GM13977 (cell line): ENCODE data around the gene NDUFA5.

Experiments used
- DNase-seq: peaks from one replicate; pipeline ENCODE4 v3.0.0; 2012; ENCODE audit warnings: low spot score
- CTCF ChIP-seq: IDR thresholded peaks from 2 replicates; pipeline ENCODE4 v1.5.1; 2012; ENCODE audit warnings: mild to moderate bottlenecking, control low read depth; ENCODE audit not compliant: insufficient read depth; ENCODE audit errors: extremely low read depth, missing control alignments
- in situ Hi-C: fragments of 300-500 bp; cut with MboI; formaldehyde crosslinking; loops from one replicate; pipeline ENCODE4 v1.12.0; 2022; ENCODE audit warnings: low sequenced_read_pairs, low pct_unique_long_range_greater_than_20kb, mixed read lengths, inconsistent platforms; ENCODE audit not compliant: unreplicated experiment

Gene NDUFA5

DNA sequence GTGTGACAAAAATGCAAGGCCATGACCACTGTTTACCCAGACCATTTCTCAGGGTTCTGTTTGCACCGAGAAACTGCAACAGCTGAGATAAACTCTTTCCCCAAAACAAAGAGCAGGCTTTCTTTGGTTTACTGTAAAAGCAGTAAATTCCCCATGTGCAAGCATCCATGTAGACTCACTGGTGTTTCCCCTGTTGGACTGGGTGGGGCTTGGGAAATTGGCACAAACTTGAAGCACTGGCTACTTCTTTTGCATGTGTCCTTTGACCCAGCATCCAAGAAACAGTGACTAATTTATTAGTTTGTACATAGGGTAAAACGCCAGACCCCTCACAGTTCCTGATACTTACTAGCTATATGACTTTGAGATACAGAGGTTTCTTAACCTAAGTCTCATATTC, 35.6 kb downstream of the NDUFA5 start:
- no peak for DNase-seq
- in situ Hi-C loops: no loop called here
- no peak for TF ChIP-seq CTCF

DNA sequence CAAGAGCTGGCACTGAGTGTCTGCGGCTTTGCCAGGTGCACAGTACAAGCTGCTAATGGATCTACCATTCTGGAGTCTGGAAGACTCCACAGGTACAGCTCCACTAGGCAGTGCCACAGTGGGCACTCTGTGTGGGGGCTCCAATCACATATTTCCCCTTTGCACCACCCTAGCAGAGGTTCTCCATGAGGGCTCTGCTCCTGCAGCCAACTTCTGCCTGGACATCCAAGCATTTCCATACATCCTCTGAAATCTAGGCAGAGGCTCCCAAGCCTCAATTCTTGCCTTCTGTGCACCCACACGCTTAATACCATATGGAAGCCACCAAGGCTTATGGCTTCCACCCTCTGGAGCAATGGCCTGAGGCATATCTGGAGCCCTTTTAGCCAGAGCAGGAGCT, 52.4 kb downstream of the NDUFA5 start:
- no peak for DNase-seq
- in situ Hi-C loops: no loop called here
- TF ChIP-seq CTCF: no peak

DNA sequence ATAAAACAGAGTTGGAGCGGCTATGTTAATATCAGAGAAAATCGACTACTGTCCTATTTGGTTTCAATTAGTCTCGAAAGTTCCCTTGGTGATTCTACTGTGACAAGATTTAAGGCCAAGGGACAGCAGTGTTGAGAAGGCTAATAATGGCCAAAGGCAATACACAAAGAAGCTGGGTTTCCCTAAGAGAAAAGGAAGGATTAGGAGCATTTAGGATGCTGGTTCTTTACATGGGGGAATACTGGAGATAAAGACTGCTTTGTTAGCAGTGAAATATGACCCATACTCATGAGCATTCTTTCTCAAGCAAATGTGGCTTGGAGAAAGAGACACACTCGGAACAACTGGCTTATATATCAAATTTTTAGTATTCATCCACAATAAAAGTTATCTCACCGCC, 55.4 kb downstream of the NDUFA5 start:
- TF ChIP-seq CTCF: no peak
- in situ Hi-C loops: no loop called here

GRCh38 chr7:123500878-123501489, 56.6 kb downstream of the NDUFA5 start:
- TF ChIP-seq CTCF: no peak
- DNase-seq: no peak
- in situ Hi-C loops: no loop called here

More for the DNA sequence above, 55.4 kb downstream of the NDUFA5 start:
- no peak for DNase-seq

GRCh38 chr7:123499211-123499970, 58.2 kb downstream of the NDUFA5 start:
- TF ChIP-seq CTCF: no peak
- in situ Hi-C loops: no loop called here

GRCh38 chr7:123498601-123499000, 59.0 kb downstream of the NDUFA5 start:
- no peak for TF ChIP-seq CTCF
- in situ Hi-C loops: no loop called here

More at GRCh38 chr7:123499211-123499970, 58.2 kb downstream of the NDUFA5 start:
- DNase-seq: no peak

More at GRCh38 chr7:123498601-123499000, 59.0 kb downstream of the NDUFA5 start:
- no peak for DNase-seq
